GM20431 (cell line): ENCODE data around the gene RAI14.
"Not testable (repeated sequence)": the region's sequence is repeated elsewhere in the genome, so short reads cannot be mapped to it uniquely, and the experiment has no call there.

ENCODE experiments used
- in situ Hi-C: fragments of 300-500 bp; cut with MseI, MboI; formaldehyde crosslinking; loops from one replicate; pipeline ENCODE4 v1.15.0; 2020; ENCODE audit warnings: low sequenced_read_pairs; ENCODE audit not compliant: unreplicated experiment

The RAI14 gene

GRCh38 chr5:34719029-34719428 lies 62.9 kb downstream of the RAI14 start:
- in situ Hi-C loops, result no loop called here

GRCh38 chr5:34721327-34721726 lies 65.2 kb downstream of the RAI14 start:
- in situ Hi-C loops, result no loop called here

- in situ Hi-C loops, result no loop called here
Observed at GRCh38 chr5:34722183-34722582, 66.1 kb downstream of the RAI14 start.

- in situ Hi-C loops, result no loop called here
Observed at GRCh38 chr5:34724741-34725140, 68.6 kb downstream of the RAI14 start.

GRCh38 chr5:34727166-34727749 lies 71.1 kb downstream of the RAI14 start:
- in situ Hi-C loops, result not testable (repeated sequence)

GRCh38 chr5:34728236-34728635 lies 72.1 kb downstream of the RAI14 start:
- in situ Hi-C loops, result no loop called here

GRCh38 chr5:34731435-34732232 lies 75.5 kb downstream of the RAI14 start:
- in situ Hi-C loops, result no loop called here

GRCh38 chr5:34734326-34734725 lies 78.2 kb downstream of the RAI14 start:
- in situ Hi-C loops, result no loop called here

- in situ Hi-C loops, result no loop called here
Observed at GRCh38 chr5:34735491-34736426, 79.6 kb downstream of the RAI14 start.

- in situ Hi-C loops, result no loop called here
Observed at GRCh38 chr5:34736445-34737115, 80.5 kb downstream of the RAI14 start.

GRCh38 chr5:34737731-34738130 lies 81.6 kb downstream of the RAI14 start:
- in situ Hi-C loops, result no loop called here

- in situ Hi-C loops, result no loop called here
Observed at GRCh38 chr5:34738381-34738780, 82.3 kb downstream of the RAI14 start.

- in situ Hi-C loops, result no loop called here
Observed at GRCh38 chr5:34740389-34740806, 84.3 kb downstream of the RAI14 start.

- in situ Hi-C loops, result no loop called here
Observed at GRCh38 chr5:34742061-34742460, 85.9 kb downstream of the RAI14 start.

GRCh38 chr5:34743878-34744277 lies 87.8 kb downstream of the RAI14 start:
- in situ Hi-C loops, result no loop called here

GRCh38 chr5:34748431-34748830 lies 92.3 kb downstream of the RAI14 start:
- in situ Hi-C loops, result no loop called here

- in situ Hi-C loops, result no loop called here
Observed at GRCh38 chr5:34749431-34749873, 93.3 kb downstream of the RAI14 start.

GRCh38 chr5:34750206-34750605 lies 94.1 kb downstream of the RAI14 start:
- in situ Hi-C loops, result no loop called here

GRCh38 chr5:34751807-34752736 lies 95.9 kb downstream of the RAI14 start:
- in situ Hi-C loops, result no loop called here
